SK-N-SH treated with all-trans-retinoic acid at 6 μM for 48 hours (cell line): ENCODE results near the gene IFNK.

Experiments
- ATAC-seq: fragments of 200-7000 bp; cut with Tn5 transposase; 3 replicates; pipeline ENCODE4 v1.9.1; 2020; ENCODE audit warnings: mild to moderate bottlenecking, moderate library complexity
- ARNTL ChIP-seq: fragments of 450-650 bp; formaldehyde crosslinking; IDR thresholded peaks from 2 replicates; pipeline ENCODE4 v1.5.0; 2020; ENCODE audit warnings: low read depth, mild to moderate bottlenecking, moderate library complexity, borderline replicate concordance
- BACH2 ChIP-seq: fragments of 250-450 bp; sonication (Bioruptor Pico); IDR thresholded peaks from 2 replicates; pipeline ENCODE4 v1.9.0; 2021; ENCODE audit warnings: mild to moderate bottlenecking, borderline replicate concordance
- CSDC2 ChIP-seq: fragments of 250-450 bp; sonication (Bioruptor Pico); IDR thresholded peaks from 2 replicates; pipeline ENCODE4 v1.5.0; 2020; ENCODE audit warnings: mild to moderate bottlenecking, moderate library complexity
- ESRRG ChIP-seq: fragments of 250-450 bp; sonication (Bioruptor Pico); IDR thresholded peaks from 2 replicates; pipeline ENCODE4 v1.6.1; 2021; ENCODE audit warnings: mild to moderate bottlenecking
- GLIS3 ChIP-seq: fragments of 250-450 bp; sonication (Bioruptor Pico); IDR thresholded peaks from 2 replicates; pipeline ENCODE4 v1.5.0; 2020; ENCODE audit warnings: mild to moderate bottlenecking, moderate library complexity
- PPARA ChIP-seq: fragments of 250-450 bp; sonication (Bioruptor Pico); IDR thresholded peaks from 2 replicates; pipeline ENCODE4 v1.5.0; 2020; ENCODE audit warnings: mild to moderate bottlenecking, borderline replicate concordance
- SNAI2 ChIP-seq: fragments of 250-450 bp; sonication (Bioruptor Pico); IDR thresholded peaks from 2 replicates; pipeline ENCODE4 v1.5.0; 2020; ENCODE audit warnings: mild to moderate bottlenecking, moderate library complexity
- TCF4 ChIP-seq: fragments of 250-450 bp; sonication (Bioruptor Pico); IDR thresholded peaks from 2 replicates; pipeline ENCODE4 v1.8.0; 2021; ENCODE audit warnings: mild to moderate bottlenecking, moderate library complexity, borderline replicate concordance
- ZC3H10 ChIP-seq: fragments of 250-450 bp; sonication (Bioruptor Pico); IDR thresholded peaks from 2 replicates; pipeline ENCODE4 v1.5.1; 2021; ENCODE audit warnings: mild to moderate bottlenecking, moderate library complexity
- ZFP3 ChIP-seq: fragments of 250-450 bp; sonication (Bioruptor Pico); IDR thresholded peaks from 2 replicates; pipeline ENCODE4 v1.5.0; 2020; ENCODE audit warnings: mild to moderate bottlenecking, moderate library complexity
- ZFP30 ChIP-seq: fragments of 450-650 bp; formaldehyde crosslinking; IDR thresholded peaks from 2 replicates; pipeline ENCODE4 v1.5.0; 2022; ENCODE audit warnings: mild to moderate bottlenecking, moderate library complexity
- ZNF565 ChIP-seq: fragments of 450-650 bp; formaldehyde crosslinking; conservative IDR thresholded peaks from 2 replicates; pipeline ENCODE4 v1.5.0; 2020; ENCODE audit warnings: low read depth, mild to moderate bottlenecking, moderate library complexity
- ZNF70 ChIP-seq: fragments of 450-650 bp; formaldehyde crosslinking; IDR thresholded peaks from 2 replicates; pipeline ENCODE4 v1.5.0; 2020; ENCODE audit warnings: mild to moderate bottlenecking, moderate library complexity
- ZNF8 ChIP-seq: fragments of 450-650 bp; formaldehyde crosslinking; IDR thresholded peaks from 2 replicates; pipeline ENCODE4 v1.5.0; 2020; ENCODE audit warnings: mild to moderate bottlenecking, moderate library complexity
- TF ChIP-seq, protein P1 (sequence below): fragments of 250-450 bp; sonication (Bioruptor Pico); IDR thresholded peaks from 2 replicates; pipeline ENCODE4 v1.8.0; 2021; ENCODE audit warnings: low read depth, mild to moderate bottlenecking, moderate library complexity, borderline replicate concordance
- TF ChIP-seq, protein P2 (sequence below): fragments of 250-450 bp; sonication (Bioruptor Pico); IDR thresholded peaks from 2 replicates; pipeline ENCODE4 v1.5.1; 2020; ENCODE audit warnings: low read depth, mild to moderate bottlenecking, moderate library complexity
- TF ChIP-seq, protein P3 (sequence below): fragments of 250-450 bp; sonication (Bioruptor Pico); IDR thresholded peaks from 2 replicates; pipeline ENCODE4 v1.8.0; 2020; ENCODE audit warnings: mild to moderate bottlenecking, moderate library complexity, borderline replicate concordance
- TF ChIP-seq, protein P4 (sequence below): fragments of 250-450 bp; sonication (Bioruptor Pico); IDR thresholded peaks from 2 replicates; pipeline ENCODE4 v1.5.0; 2020; ENCODE audit warnings: mild to moderate bottlenecking, moderate library complexity

Gene IFNK

DNA sequence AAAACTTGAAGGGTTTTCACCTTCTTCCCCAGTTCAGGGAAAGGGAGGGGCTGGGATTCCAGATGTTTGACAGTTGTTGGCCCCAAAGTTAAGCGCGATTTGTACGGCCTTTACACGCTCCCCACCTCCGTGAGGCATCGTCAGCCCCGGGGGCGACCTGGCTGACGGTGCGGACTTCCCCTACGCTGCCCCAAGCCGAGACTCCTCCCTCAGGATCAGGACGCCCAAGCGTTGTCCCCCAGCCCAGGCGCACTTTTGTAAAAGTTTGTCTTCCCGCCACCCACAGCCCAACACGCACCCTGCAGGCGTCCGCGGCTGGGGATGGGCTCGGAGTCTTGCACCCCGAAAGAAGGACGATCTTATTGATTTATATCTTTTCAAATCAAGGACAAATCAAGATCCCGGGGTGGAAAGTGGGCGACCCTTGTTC is 4.8 kb downstream of the IFNK start:
- TF ChIP-seq SNAI2 (CRISPR knock-in tag) (no peak), ESRRG (CRISPR knock-in tag) (no peak), GLIS3 (CRISPR knock-in tag) (no peak), ZNF8 (no peak), ARNTL (CRISPR knock-in tag) (no peak), ZFP3 (CRISPR knock-in tag) (no peak), ZFP30 (no peak), CSDC2 (CRISPR knock-in tag) (no peak), BACH2 (CRISPR knock-in tag) (no peak), ZNF565 (no peak), TCF4 (no peak), PPARA (CRISPR knock-in tag) (no peak), ZNF70 (CRISPR knock-in tag) (no peak), ZC3H10 (no peak)
- TF ChIP-seq, protein P1, sequence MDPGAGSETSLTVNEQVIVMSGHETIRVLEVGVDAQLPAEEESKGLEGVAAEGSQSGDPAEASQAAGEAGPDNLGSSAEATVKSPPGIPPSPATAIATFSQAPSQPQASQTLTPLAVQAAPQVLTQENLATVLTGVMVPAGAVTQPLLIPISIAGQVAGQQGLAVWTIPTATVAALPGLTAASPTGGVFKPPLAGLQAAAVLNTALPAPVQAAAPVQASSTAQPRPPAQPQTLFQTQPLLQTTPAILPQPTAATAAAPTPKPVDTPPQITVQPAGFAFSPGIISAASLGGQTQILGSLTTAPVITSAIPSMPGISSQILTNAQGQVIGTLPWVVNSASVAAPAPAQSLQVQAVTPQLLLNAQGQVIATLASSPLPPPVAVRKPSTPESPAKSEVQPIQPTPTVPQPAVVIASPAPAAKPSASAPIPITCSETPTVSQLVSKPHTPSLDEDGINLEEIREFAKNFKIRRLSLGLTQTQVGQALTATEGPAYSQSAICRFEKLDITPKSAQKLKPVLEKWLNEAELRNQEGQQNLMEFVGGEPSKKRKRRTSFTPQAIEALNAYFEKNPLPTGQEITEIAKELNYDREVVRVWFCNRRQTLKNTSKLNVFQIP (CRISPR knock-in tag) = no peak
- TF ChIP-seq, protein P2, sequence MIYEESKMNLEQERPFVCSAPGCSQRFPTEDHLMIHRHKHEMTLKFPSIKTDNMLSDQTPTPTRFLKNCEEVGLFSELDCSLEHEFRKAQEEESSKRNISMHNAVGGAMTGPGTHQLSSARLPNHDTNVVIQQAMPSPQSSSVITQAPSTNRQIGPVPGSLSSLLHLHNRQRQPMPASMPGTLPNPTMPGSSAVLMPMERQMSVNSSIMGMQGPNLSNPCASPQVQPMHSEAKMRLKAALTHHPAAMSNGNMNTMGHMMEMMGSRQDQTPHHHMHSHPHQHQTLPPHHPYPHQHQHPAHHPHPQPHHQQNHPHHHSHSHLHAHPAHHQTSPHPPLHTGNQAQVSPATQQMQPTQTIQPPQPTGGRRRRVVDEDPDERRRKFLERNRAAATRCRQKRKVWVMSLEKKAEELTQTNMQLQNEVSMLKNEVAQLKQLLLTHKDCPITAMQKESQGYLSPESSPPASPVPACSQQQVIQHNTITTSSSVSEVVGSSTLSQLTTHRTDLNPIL (CRISPR knock-in tag) = no peak
- TF ChIP-seq, protein P3, sequence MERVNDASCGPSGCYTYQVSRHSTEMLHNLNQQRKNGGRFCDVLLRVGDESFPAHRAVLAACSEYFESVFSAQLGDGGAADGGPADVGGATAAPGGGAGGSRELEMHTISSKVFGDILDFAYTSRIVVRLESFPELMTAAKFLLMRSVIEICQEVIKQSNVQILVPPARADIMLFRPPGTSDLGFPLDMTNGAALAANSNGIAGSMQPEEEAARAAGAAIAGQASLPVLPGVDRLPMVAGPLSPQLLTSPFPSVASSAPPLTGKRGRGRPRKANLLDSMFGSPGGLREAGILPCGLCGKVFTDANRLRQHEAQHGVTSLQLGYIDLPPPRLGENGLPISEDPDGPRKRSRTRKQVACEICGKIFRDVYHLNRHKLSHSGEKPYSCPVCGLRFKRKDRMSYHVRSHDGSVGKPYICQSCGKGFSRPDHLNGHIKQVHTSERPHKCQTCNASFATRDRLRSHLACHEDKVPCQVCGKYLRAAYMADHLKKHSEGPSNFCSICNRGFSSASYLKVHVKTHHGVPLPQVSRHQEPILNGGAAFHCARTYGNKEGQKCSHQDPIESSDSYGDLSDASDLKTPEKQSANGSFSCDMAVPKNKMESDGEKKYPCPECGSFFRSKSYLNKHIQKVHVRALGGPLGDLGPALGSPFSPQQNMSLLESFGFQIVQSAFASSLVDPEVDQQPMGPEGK (CRISPR knock-in tag) = no peak
- TF ChIP-seq, protein P4, sequence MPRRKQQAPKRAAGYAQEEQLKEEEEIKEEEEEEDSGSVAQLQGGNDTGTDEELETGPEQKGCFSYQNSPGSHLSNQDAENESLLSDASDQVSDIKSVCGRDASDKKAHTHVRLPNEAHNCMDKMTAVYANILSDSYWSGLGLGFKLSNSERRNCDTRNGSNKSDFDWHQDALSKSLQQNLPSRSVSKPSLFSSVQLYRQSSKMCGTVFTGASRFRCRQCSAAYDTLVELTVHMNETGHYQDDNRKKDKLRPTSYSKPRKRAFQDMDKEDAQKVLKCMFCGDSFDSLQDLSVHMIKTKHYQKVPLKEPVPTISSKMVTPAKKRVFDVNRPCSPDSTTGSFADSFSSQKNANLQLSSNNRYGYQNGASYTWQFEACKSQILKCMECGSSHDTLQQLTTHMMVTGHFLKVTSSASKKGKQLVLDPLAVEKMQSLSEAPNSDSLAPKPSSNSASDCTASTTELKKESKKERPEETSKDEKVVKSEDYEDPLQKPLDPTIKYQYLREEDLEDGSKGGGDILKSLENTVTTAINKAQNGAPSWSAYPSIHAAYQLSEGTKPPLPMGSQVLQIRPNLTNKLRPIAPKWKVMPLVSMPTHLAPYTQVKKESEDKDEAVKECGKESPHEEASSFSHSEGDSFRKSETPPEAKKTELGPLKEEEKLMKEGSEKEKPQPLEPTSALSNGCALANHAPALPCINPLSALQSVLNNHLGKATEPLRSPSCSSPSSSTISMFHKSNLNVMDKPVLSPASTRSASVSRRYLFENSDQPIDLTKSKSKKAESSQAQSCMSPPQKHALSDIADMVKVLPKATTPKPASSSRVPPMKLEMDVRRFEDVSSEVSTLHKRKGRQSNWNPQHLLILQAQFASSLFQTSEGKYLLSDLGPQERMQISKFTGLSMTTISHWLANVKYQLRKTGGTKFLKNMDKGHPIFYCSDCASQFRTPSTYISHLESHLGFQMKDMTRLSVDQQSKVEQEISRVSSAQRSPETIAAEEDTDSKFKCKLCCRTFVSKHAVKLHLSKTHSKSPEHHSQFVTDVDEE (CRISPR knock-in tag) = no peak
- ATAC-seq = peak; percentile 36

DNA sequence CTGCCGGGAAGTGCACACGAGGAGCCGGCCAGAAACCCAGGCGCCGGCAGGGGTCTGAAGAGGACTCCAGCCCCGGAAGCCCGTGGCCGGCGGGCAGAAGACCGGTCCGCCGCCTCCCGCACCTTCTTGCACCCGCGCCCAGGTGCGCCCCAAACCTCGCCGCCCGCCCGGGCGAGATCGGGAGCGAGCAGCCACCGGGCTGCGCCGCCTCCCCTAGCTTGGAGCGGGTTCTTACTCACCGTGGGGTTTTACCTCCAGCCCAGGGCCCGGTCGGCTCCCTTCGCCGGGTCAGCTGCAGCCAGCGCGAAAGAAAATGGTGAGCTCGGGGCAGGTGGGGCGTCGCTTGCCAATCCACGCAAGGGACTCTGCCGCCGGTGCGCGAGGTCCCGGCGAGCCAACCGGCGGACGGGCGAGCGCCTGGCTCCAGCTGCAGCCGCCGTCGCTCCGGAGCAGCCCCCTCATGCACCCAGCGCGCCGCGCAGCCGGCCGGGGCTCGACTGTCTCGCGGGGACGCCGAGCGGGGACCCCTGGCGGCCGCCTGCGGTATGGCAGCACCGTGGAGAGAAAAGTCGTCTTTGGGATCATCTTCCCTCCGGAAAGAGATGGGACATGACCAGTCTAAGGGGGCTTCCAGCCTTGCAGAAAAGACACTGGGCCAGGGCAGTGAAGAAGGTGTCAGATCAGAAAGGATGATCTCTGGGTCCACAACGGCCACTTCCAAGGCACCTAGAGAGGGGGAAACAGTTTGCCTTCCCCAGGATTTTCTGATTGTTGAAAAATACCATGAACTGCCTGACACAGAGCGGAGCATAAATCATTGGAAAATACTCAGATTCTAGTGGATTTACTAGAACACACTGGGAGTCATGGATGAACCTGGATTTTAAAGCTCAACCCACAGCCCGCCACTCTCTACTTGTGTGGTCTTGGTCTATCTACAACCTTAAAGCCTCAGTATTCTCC is 5.5 kb downstream of the IFNK start, which contains the start of gene MOB3B:
Gene MOB3B, minus strand, starts transcription at position 499 of the 963 bp plus-strand sequence. CDS start 74,264 bp downstream, outside the sequence.
- peak; percentile 98 for ATAC-seq
- TF ChIP-seq, protein P4 (CRISPR knock-in tag) = 0 out of 2 replicates have a peak, but pooled peaks have one; percentile 26
- TF ChIP-seq CSDC2 (CRISPR knock-in tag) (no peak), ZNF8 (no peak)
